IPS DF 6.9 (cell line): ENCODE measurements around the gene RALGPS1.
A peak's percentile ranks its signal among the peaks of the same experiment; 100 is the strongest.

ENCODE experiments used
- DNase-seq: peaks from one replicate; pipeline ENCODE4 v3.0.0-alpha.2; 2013; ENCODE audit warnings: low read depth, low spot score
- H3K27ac ChIP-seq: one replicate; pipeline ENCODE4 v1.5.1; 2013; ENCODE audit warnings: low read length, control low read depth
- H3K27me3 ChIP-seq: 2 replicates; pipeline ENCODE4 v1.6.1; 2013; ENCODE audit warnings: mild to moderate bottlenecking, low read length; ENCODE audit not compliant: control insufficient read depth, insufficient read depth
- H3K36me3 ChIP-seq: 2 replicates; pipeline ENCODE4 v1.6.1; 2013; ENCODE audit warnings: low read length; ENCODE audit not compliant: control insufficient read depth, insufficient read depth
- H3K4me1 ChIP-seq: 2 replicates; pipeline ENCODE4 v1.6.1; 2013; ENCODE audit warnings: low read length; ENCODE audit not compliant: control insufficient read depth, insufficient read depth
- H3K4me3 ChIP-seq: 2 replicates; pipeline ENCODE4 v1.5.1; 2013; ENCODE audit warnings: mild to moderate bottlenecking, low read length
- H3K9me3 ChIP-seq: 2 replicates; pipeline ENCODE4 v1.6.1; 2013; ENCODE audit warnings: low read length, inconsistent platforms; ENCODE audit not compliant: control insufficient read depth, insufficient read depth
- WGBS: extraction: QIAGEN DNeasy Blood & Tissue Kit; methylation state at CpG from one replicate; pipeline ENCODE4 v1.1.7; 2013; ENCODE audit warnings: mixed read lengths, missing lambda C conversion rate; ENCODE audit not compliant: insufficient read length, insufficient coverage; 5-methylcytosine and 5-hydroxymethylcytosine counted together

Gene RALGPS1

GRCh38 chr9:126914458-126915280, at the start of gene RALGPS1:
Gene RALGPS1 (plus strand): TSS chr9:126914782. CDS start chr9:126962290, 47,508 bp downstream.
- H3K36me3 ChIP-seq = no peaks in the 10 kb centered on the region
- no peak within 1 kb of the TSS for H3K27ac ChIP-seq
- H3K4me1 ChIP-seq = peaks cover 2% of the 10 kb centered on the region; the same call in 1 of the 2 replicates
- no peaks in the 10 kb centered on the region for H3K27me3 ChIP-seq
- peak; percentile 92 for DNase-seq
- no peaks in the 10 kb centered on the region for H3K9me3 ChIP-seq
- WGBS = no CpG with 5 or more reads among the region's 105 CpGs
- peak within 1 kb of the TSS; percentile 94 for H3K4me3 ChIP-seq

DNA sequence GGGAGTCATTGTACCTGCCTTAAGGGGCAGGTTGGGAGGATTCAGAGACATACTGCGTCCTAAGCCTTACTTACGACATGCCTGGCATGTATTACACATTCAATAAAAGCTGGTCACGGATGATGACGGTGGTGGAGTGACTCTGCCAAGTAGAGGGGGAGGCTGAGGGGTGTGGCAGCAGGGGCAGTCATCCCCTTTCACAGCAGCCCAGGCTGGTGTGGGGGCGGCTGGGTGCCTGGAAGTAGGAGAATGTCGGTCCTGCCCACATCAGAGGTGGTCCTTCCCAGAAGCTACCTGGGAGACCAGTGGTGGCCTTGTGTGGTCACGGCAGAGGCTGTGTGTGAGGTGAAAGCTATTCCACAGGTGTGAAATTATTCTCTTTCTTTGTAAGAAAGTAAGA, 45.2 kb upstream of the RALGPS1 start:
- peaks cover 3% of the 10 kb centered on the region; the same call in 1 of the 2 replicates for H3K36me3 ChIP-seq
- no peaks in the 10 kb centered on the region for H3K9me3 ChIP-seq
- H3K27ac ChIP-seq = no peak overlapping the region
- WGBS = no CpG with 5 or more reads among the region's 7 CpGs
- no peaks in the 10 kb centered on the region for H3K27me3 ChIP-seq
- H3K4me3 ChIP-seq = no peak overlapping the region
- H3K4me1 ChIP-seq = peaks cover 3% of the 10 kb centered on the region
- no peak for DNase-seq

- no CpG with 5 or more reads among the region's 4 CpGs for WGBS
- Histone ChIP-seq H3K27ac (no peak overlapping the region), H3K4me1 (peaks cover 3% of the 10 kb centered on the region), H3K9me3 (no peaks in the 10 kb centered on the region), H3K36me3 (0 out of 2 replicates have a peak, but pooled peaks cover 3% of the 10 kb centered on the region), H3K4me3 (no peak overlapping the region), H3K27me3 (no peaks in the 10 kb centered on the region)
- no peak for DNase-seq
Observed at GRCh38 chr9:126872516-126872915, 42.1 kb upstream of the RALGPS1 start.

DNA sequence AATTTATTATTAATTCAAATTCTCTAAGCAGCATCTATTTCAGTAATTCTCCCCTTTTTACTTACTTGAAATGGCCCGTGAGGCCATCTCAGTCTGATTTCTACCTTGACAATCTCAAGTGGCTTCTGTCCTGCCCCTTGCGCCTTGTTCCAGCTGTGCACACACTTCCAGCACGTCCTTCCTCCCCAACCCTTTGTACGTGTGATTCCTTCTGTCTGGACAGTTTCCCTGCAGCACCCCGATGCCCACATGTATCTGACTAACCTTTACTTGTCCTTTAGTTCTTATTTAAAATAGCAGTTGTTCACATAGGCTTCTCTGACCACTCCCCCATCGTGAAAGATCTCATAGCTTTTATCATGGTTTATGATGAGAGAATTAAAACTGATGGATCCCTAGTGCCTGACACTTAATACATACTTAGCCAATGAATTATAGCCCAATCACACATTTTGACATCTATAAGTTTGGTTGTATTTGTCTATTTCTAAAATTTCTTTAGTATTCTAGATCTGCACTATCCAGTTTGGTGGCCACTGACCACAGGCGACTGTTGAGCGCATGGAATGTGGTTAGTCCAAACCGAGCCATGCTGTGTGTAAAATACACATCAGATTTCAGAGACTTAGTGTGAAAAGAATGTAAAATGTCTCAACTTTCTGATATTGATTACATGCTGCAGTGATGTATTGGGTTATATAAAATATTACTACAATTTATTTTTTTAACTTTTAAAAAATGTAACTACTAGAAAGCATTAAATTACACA, 39.9 kb upstream of the RALGPS1 start:
- H3K27ac ChIP-seq = no peak overlapping the region
- peaks cover 3% of the 10 kb centered on the region; the same call in 1 of the 2 replicates for H3K36me3 ChIP-seq
- no CpG with 5 or more reads among the region's 9 CpGs for WGBS
- no peaks in the 10 kb centered on the region for H3K9me3 ChIP-seq
- no peaks in the 10 kb centered on the region for H3K27me3 ChIP-seq
- H3K4me1 ChIP-seq = no peaks in the 10 kb centered on the region; the same call in 1 of the 2 replicates
- DNase-seq = no peak
- H3K4me3 ChIP-seq = no peak overlapping the region

- Histone ChIP-seq H3K27me3 (no peaks in the 10 kb centered on the region), H3K36me3 (peaks cover 9% of the 10 kb centered on the region; the same call in 1 of the 2 replicates), H3K27ac (no peak overlapping the region), H3K4me3 (no peak overlapping the region), H3K4me1 (no peaks in the 10 kb centered on the region; the same call in 1 of the 2 replicates), H3K9me3 (no peaks in the 10 kb centered on the region)
- WGBS = no CpG with 5 or more reads among the region's 4 CpGs
- DNase-seq = no peak
Observed at GRCh38 chr9:126875756-126876510, 38.6 kb upstream of the RALGPS1 start.

DNA sequence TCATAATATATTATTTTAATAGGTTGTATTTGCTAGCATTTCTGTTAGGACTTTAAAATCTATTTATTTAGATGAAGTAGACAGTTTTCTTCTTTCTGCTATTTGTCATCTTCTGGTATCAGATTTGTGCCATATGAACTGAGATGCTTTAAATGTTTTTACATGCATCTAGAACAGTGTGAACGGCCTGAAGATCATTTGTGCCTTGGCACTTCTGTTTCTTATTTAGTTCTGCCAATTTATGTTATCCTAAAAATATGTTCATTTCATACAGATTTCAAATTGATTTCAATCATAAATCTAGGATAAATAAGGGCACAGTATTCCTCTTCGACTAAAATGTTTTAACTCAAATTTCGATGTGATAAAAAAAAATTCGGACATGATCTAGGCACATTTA, 38.1 kb upstream of the RALGPS1 start:
- no peak for DNase-seq
- Histone ChIP-seq H3K4me3 (no peak overlapping the region), H3K27ac (no peak overlapping the region), H3K4me1 (no peaks in the 10 kb centered on the region; the same call in 1 of the 2 replicates), H3K9me3 (no peaks in the 10 kb centered on the region), H3K36me3 (peaks cover 9% of the 10 kb centered on the region; the same call in 1 of the 2 replicates), H3K27me3 (no peaks in the 10 kb centered on the region)
- WGBS = no CpG with 5 or more reads among the region's 4 CpGs

DNA sequence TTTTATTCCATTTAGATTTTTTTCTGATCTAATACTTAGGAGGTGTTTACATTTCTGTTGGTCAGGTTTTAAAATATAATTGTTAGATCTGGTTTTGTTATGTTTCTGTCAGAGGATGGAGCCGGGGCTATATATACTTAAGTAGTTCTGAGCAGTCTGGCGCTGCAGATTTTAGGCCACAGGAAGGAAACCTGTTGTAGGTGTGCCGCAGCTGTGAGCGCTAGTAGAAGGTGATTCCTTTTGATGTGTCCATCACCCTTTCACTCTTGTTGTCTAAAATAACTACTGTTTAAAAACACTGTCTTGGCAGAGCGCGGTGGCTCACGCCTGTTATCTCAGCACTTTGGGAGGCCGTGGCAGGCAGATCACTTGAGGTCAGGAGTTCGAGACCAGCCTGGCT, 37.2 kb upstream of the RALGPS1 start:
- H3K36me3 ChIP-seq = peaks cover 9% of the 10 kb centered on the region; the same call in 1 of the 2 replicates
- no peaks in the 10 kb centered on the region for H3K27me3 ChIP-seq
- H3K27ac ChIP-seq = no peak overlapping the region
- no CpG with 5 or more reads among the region's 9 CpGs for WGBS
- H3K4me1 ChIP-seq = no peaks in the 10 kb centered on the region; the same call in 1 of the 2 replicates
- DNase-seq = no peak
- H3K9me3 ChIP-seq = no peaks in the 10 kb centered on the region
- no peak overlapping the region for H3K4me3 ChIP-seq

GRCh38 chr9:126879288-126879687, 35.3 kb upstream of the RALGPS1 start:
- DNase-seq = no peak
- Histone ChIP-seq H3K4me1 (no peaks in the 10 kb centered on the region), H3K36me3 (peaks cover 11% of the 10 kb centered on the region; the same call in 1 of the 2 replicates), H3K27ac (no peak overlapping the region), H3K9me3 (no peaks in the 10 kb centered on the region), H3K4me3 (no peak overlapping the region), H3K27me3 (no peaks in the 10 kb centered on the region)
- no CpG with 5 or more reads among the region's 9 CpGs for WGBS

- no peaks in the 10 kb centered on the region for H3K27me3 ChIP-seq
- peaks cover 11% of the 10 kb centered on the region; the same call in 1 of the 2 replicates for H3K36me3 ChIP-seq
- WGBS = no CpG with 5 or more reads among the region's 23 CpGs
- H3K4me3 ChIP-seq = no peak overlapping the region
- no peak overlapping the region for H3K27ac ChIP-seq
- no peak for DNase-seq
- H3K4me1 ChIP-seq = no peaks in the 10 kb centered on the region
- no peaks in the 10 kb centered on the region for H3K9me3 ChIP-seq
Observed at GRCh38 chr9:126880226-126880946, 34.2 kb upstream of the RALGPS1 start.
